22Rv1 (cell line): ENCODE results near the gene PRUNE2.

ENCODE experiments used
- CTCF ChIP-seq: fragments of 450-650 bp; IDR thresholded peaks from 2 replicates; pipeline ENCODE4 v1.5.1; 2017; ENCODE audit warnings: mild to moderate bottlenecking
- ZFX ChIP-seq: fragments of 450-650 bp; IDR thresholded peaks from 2 replicates; pipeline ENCODE4 v1.6.1; 2017; ENCODE audit warnings: antibody characterized with exemption, borderline replicate concordance

GRCh38 chr9:76610011-76610352 lies 295.9 kb downstream of the PRUNE2 start:
- TF ChIP-seq CTCF, result no peak
- TF ChIP-seq ZFX, result no peak
